Measurements from ENCODE around the gene GSAP. TPM values are rescaled to one million over a fixed set of nuclear protein-coding genes. Genes with fewer than 3 reads are reported as not detected.

GSAP gene
- total RNA-seq, 2 experiments from 2014 or later = 7.8 to 8.7 TPM

DNA sequence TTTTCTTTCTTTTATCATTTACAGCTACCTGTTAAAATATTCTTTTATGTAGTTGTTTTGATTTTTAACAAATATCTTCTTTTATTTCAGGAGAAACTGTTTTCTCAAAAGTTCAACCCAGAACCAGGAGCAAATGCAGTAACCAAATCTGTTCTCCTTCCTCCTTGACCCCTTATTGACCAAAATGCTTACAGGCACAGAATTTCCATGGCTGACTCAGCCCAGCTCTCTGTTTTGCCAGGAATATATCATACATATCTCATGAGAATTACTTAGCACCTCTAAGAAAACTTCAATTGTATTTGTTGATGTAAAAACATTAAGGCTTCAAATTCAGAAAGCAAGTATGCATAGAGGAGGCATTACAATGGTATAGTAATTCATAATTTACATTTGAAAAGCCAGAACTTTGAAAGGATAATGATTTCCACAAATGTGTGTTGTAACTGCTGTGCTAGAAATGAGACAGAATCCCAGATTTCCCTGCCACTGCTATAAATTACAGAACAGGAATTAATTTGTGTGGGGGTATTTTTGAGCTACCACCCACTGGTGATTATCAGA lies 2.2 kb downstream of the GSAP start:
- DNase-seq = no peak
- CTCF ChIA-PET = interaction anchor here (0.5 to 1.5 kb wide), 5 partner anchors 13 to 120 kb away, joined by 3 to 4 read pairs (median 3); no protein-coding TSS in a partner anchor
- Mint-ChIP-seq H3K4me3 (no peak overlapping the region), H3K27ac (no peak overlapping the region), H3K36me3 (ENCODE audit: low read depth) (no peaks in the 10 kb centered on the region), H3K9me3 (no peaks in the 10 kb centered on the region), H3K4me1 (peaks cover 32% of the 10 kb centered on the region), H3K27me3 (peaks cover 27% of the 10 kb centered on the region)
- POLR2A ChIA-PET = no interaction called here

DNA sequence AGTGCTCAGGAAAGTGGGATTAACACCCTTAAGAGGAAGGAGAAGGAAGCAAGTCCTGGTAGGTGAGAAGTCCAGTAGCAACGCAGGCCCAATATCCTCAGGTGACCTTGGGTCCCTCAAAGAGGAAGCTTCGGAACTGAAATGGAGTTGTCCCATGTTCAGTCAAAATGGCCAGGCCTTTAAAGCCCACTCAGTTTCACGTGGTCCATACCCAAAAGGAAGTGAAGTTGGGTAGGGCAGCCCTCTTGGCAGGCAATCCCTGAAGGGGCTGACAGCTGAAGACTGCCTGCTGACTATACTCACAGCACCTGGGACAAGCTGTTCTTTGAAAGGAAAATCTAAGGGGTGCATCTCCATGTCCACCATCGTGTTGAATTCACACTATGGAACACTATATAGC lies 3.0 kb downstream of the GSAP start:
- CTCF ChIA-PET = interaction anchor here (1.3 to 1.5 kb wide), 2 partner anchors 14 to 39 kb away, joined by 3 to 4 read pairs; no protein-coding TSS in a partner anchor
- H3K27me3 Mint-ChIP-seq = peaks cover 25% of the 10 kb centered on the region

DNA sequence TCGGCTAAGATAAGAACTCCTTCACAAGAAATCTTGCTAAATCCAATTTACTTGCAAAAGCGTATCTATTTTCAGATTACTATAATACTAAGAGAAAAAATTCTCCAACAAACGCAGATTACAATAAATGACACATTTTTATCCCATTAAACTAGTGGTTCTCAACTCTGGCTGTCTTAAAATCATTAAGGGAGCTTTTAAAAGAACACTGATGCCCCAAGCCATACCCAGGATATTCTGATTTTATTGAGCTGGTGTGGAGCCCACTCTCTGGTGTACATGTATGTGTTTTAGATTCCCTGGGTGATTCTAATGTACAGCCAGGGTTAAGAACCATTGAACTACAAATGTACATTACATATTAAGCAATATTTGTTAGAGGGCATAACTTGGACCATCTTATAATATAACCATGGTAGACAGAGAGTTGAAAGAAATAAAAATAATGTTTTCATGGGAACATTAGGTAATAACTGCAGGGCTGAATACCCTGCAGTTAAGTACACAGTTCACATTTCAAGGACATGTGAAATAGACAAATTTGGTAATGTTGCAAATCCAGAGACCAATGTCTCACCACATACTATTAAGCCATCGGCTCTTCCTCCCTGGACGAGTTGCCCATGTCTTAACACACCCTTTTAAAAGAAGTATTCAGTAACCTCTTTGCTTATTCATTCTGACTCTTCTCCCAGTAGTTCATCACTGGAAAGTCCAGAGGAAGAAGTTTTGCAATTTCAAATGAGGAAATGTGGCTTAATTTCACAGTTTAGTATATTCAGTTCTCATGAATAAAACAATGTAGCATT lies 6.2 kb downstream of the GSAP start:
- Mint-ChIP-seq H3K4me3 (no peak overlapping the region), H3K27ac (no peak overlapping the region), H3K9me3 (no peaks in the 10 kb centered on the region), H3K36me3 (ENCODE audit: low read depth) (no peaks in the 10 kb centered on the region), H3K27me3 (peaks cover 14% of the 10 kb centered on the region), H3K4me1 (peaks cover 10% of the 10 kb centered on the region)
- CTCF ChIA-PET = no interaction called here
- POLR2A ChIA-PET = no interaction called here
- DNase-seq = no peak

More for the DNA sequence above, 3.0 kb downstream of the GSAP start:
- Mint-ChIP-seq H3K36me3 (ENCODE audit: low read depth) (no peaks in the 10 kb centered on the region), H3K4me1 (peaks cover 24% of the 10 kb centered on the region), H3K9me3 (no peaks in the 10 kb centered on the region), H3K4me3 (no peak overlapping the region), H3K27ac (no peak overlapping the region)
- POLR2A ChIA-PET = no interaction called here
- DNase-seq = no peak

DNA sequence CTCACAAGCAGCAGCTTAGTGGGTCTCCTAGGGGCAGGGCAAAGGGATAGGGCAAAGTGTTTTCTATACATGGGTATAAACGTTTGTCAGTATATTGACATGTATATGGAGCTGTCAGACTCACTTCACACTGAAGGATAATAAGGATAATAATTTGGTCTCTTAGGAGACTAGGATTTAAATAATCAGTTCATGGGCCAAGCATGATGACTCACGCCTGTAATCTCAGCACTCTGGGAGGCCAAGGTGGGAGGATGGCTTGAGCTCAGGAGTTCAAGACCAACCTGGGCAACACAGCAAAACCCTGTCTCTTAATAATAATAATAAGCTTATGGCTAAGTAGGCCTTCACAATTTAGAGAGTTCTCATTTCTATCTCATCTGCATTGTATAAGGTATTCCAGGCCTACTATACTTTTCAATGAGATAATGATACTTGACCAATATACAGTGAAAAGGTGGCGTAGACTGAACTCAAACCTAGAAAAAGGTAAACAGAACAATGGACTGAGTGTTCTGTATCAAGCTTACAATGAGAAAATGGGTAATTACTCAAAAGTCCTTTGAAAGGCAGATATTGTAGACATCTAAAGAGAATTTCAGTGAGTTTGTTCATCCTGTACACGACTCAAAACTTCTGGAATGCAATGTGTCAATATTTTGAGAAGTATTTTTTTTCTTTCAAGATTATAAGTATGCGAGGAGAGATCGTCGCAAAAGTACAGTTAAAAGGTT lies 7.0 kb downstream of the GSAP start:
- no peak overlapping the region for H3K27ac Mint-ChIP-seq
- DNase-seq = no peak
- peaks cover 9% of the 10 kb centered on the region for H3K27me3 Mint-ChIP-seq
- POLR2A ChIA-PET = no interaction called here
- no peak overlapping the region for H3K4me3 Mint-ChIP-seq
- peaks cover 6% of the 10 kb centered on the region for H3K4me1 Mint-ChIP-seq
- CTCF ChIA-PET = no interaction called here
- H3K9me3 Mint-ChIP-seq = no peaks in the 10 kb centered on the region
- H3K36me3 Mint-ChIP-seq (ENCODE audit: low read depth) = no peaks in the 10 kb centered on the region

DNA sequence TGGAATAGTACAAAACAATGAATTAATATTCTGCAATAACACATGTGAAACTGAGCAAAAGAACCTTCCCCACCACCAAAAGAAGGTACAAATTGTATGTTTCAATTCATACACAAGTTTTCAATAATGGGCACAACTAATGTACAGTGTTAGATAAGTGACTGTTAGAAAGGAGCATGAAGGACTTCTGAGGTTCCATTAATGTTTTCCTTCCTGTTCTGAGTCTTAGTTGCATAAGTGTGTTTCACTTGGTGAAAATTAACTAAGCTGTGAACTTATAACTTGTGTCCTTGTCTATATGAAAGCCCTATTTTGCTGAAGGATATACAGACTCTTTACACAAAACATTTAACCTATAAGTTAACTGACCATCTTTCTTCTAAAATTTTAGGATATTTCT lies 8.2 kb downstream of the GSAP start:
- peaks cover 2% of the 10 kb centered on the region for H3K4me1 Mint-ChIP-seq
- no peaks in the 10 kb centered on the region for H3K36me3 Mint-ChIP-seq (ENCODE audit: low read depth)
- no peaks in the 10 kb centered on the region for H3K9me3 Mint-ChIP-seq
- no peak overlapping the region for H3K27ac Mint-ChIP-seq
- ChIA-PET CTCF (interaction anchor here (0.6 kb wide), 1 partner anchor 9 kb away, joined by 4 read pairs; no protein-coding TSS in a partner anchor), POLR2A (no interaction called here)
- peaks cover 4% of the 10 kb centered on the region for H3K27me3 Mint-ChIP-seq
- no peak overlapping the region for H3K4me3 Mint-ChIP-seq
- no peak for DNase-seq

DNA sequence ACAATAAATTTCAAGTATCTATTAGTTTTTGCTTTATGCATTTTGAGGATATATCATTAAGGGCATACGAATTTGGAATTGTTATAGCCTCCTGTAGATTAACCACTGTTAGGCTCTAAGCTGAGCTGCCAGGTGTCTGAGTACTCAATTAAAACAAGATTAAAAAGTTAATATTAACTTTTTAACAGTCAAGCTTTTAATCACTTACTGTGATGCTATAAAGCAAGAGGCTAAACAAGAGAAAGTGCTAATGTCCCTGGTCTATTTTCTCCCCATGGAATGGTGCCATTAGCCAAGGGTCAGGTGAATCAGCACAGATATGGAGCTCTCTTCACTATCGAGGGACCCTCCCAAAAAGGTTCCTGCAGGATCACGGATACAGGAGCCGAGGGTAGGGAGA lies 9.7 kb downstream of the GSAP start:
- no peaks in the 10 kb centered on the region for H3K9me3 Mint-ChIP-seq
- no peak overlapping the region for H3K27ac Mint-ChIP-seq
- no peaks in the 10 kb centered on the region for H3K36me3 Mint-ChIP-seq (ENCODE audit: low read depth)
- ChIA-PET CTCF (interaction anchor here (0.6 kb wide), 1 partner anchor 65 kb away, joined by 4 read pairs; no protein-coding TSS in a partner anchor), POLR2A (no interaction called here)
- H3K27me3 Mint-ChIP-seq = peaks cover 1% of the 10 kb centered on the region
- H3K4me1 Mint-ChIP-seq = no peaks in the 10 kb centered on the region
- no peak for DNase-seq
- H3K4me3 Mint-ChIP-seq = no peak overlapping the region

DNA sequence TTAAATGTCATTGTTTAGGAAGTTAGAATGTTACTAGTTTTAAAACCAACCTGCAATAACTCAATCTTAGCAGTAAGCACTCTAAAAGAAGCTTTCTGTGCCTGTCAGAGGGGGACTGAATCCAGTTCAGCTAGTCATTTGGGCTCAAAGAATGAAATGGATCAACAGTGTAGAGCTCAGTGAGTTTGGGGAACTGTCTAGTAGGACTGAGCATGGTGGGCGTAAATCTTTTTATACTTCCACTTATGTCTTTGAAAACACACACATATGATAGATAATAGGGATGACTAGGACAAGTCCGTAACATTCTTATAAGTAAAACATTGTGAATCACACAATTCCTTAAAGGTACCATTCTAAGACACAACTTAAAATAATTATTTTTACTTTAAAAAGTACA lies 11.5 kb downstream of the GSAP start:
- H3K4me1 Mint-ChIP-seq = peaks cover 3% of the 10 kb centered on the region
- H3K27me3 Mint-ChIP-seq = peaks cover 1% of the 10 kb centered on the region
- H3K36me3 Mint-ChIP-seq (ENCODE audit: low read depth) = no peaks in the 10 kb centered on the region
- H3K27ac Mint-ChIP-seq = no peak overlapping the region
- H3K4me3 Mint-ChIP-seq = no peak overlapping the region
- CTCF ChIA-PET = no interaction called here
- H3K9me3 Mint-ChIP-seq = peaks cover 2% of the 10 kb centered on the region
- DNase-seq = no peak
- POLR2A ChIA-PET = no interaction called here

DNA sequence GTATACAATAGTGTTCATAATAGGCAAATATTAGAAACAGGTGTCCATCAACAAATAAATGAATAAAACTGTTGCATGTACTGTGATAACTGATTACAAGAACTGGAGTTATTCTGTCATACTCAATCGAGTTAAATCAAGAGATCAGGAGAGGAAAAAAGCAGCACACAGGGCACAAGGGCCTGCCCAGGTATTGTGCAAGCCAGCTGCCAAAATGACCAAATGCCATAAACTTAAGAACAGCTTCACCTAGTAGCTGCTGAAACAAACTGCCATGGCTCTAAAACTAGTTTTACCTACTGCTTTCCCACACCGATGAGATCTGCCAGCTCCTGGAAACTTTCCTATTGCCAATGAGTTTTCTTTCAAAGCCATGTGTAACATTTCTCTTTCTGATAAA lies 12.2 kb downstream of the GSAP start:
- POLR2A ChIA-PET = no interaction called here
- H3K4me1 Mint-ChIP-seq = peaks cover 3% of the 10 kb centered on the region
- peaks cover 2% of the 10 kb centered on the region for H3K9me3 Mint-ChIP-seq

DNA sequence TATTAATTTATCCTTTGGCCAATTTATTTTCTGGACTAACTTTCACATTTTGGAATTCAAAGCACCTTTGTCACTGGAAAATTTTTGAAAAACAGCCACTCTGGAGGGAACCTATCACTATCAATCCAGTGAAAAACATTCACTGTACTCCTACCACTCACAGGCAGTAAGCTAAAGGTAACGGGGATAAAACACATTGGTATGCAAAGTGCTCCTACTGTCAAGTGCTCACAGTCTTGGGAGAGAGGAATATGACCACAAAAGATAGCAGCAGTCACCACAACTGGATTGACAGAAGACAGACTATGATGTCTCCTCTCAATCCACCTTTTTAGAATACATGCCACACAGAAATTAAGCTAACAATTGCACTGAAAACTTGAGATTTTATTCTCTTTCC lies 13.3 kb downstream of the GSAP start:
- no peak for DNase-seq
- POLR2A ChIA-PET = no interaction called here
- no peaks in the 10 kb centered on the region for H3K36me3 Mint-ChIP-seq (ENCODE audit: low read depth)
- H3K4me3 Mint-ChIP-seq = no peak overlapping the region
- peaks cover 3% of the 10 kb centered on the region for H3K4me1 Mint-ChIP-seq
- H3K27me3 Mint-ChIP-seq = peaks cover 1% of the 10 kb centered on the region
- peaks cover 2% of the 10 kb centered on the region for H3K9me3 Mint-ChIP-seq
- H3K27ac Mint-ChIP-seq = no peak overlapping the region
- CTCF ChIA-PET = no interaction called here

More for the DNA sequence above, 12.2 kb downstream of the GSAP start:
- H3K36me3 Mint-ChIP-seq (ENCODE audit: low read depth) = no peaks in the 10 kb centered on the region
- peaks cover 1% of the 10 kb centered on the region for H3K27me3 Mint-ChIP-seq
- CTCF ChIA-PET = no interaction called here
- DNase-seq = no peak
- H3K4me3 Mint-ChIP-seq = no peak overlapping the region
- H3K27ac Mint-ChIP-seq = no peak overlapping the region

DNA sequence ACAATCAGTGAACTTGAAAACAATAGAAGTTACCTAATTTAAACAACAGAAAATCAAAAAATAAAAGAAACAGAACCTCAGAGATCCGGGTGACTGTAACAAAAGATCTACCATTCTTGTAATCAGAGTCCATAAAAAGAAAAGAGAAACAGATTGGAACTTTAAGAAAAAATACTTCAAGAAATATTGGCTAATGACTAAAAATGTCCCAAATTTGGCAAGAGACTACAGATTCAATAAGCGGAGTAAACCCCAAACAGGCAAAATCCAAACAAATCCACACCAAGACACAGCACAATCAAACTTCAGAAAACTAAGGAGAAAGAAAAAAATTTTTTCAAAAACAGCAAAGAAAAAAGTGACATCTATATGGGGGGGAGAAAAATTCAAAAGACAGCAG lies 15.1 kb downstream of the GSAP start:
- POLR2A ChIA-PET = no interaction called here
- Mint-ChIP-seq H3K36me3 (ENCODE audit: low read depth) (no peaks in the 10 kb centered on the region), H3K4me1 (peaks cover 3% of the 10 kb centered on the region), H3K9me3 (peaks cover 2% of the 10 kb centered on the region), H3K27ac (no peak overlapping the region), H3K4me3 (no peak overlapping the region), H3K27me3 (peaks cover 1% of the 10 kb centered on the region)
- no peak for DNase-seq
- CTCF ChIA-PET = no interaction called here

DNA sequence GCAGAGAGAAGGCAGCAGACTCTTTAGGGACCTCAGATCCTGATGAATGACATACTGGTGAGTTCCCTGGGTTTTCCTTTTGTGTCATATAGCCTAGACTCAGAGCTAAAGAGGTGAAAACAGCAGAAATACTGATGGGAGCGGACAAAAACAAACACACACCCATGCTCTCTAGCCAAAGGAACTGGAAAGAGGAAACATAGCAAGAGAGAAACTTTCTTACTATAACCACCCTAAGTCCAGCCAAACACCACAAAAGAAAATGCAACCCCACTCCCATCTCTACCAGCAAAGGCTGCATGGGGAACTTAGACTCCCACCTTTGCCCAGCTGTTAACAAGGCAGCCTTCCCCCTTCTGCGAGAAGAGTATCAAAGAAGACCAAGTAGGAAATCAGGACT lies 16.3 kb downstream of the GSAP start:
- DNase-seq = no peak
- Mint-ChIP-seq H3K27ac (no peak overlapping the region), H3K9me3 (peaks cover 2% of the 10 kb centered on the region), H3K4me1 (peaks cover 3% of the 10 kb centered on the region), H3K4me3 (no peak overlapping the region), H3K27me3 (no peaks in the 10 kb centered on the region), H3K36me3 (ENCODE audit: low read depth) (no peaks in the 10 kb centered on the region)
- CTCF ChIA-PET = interaction anchor here (1.5 kb wide), 1 partner anchor 8 kb away, joined by 4 read pairs; no protein-coding TSS in a partner anchor
- POLR2A ChIA-PET = no interaction called here

DNA sequence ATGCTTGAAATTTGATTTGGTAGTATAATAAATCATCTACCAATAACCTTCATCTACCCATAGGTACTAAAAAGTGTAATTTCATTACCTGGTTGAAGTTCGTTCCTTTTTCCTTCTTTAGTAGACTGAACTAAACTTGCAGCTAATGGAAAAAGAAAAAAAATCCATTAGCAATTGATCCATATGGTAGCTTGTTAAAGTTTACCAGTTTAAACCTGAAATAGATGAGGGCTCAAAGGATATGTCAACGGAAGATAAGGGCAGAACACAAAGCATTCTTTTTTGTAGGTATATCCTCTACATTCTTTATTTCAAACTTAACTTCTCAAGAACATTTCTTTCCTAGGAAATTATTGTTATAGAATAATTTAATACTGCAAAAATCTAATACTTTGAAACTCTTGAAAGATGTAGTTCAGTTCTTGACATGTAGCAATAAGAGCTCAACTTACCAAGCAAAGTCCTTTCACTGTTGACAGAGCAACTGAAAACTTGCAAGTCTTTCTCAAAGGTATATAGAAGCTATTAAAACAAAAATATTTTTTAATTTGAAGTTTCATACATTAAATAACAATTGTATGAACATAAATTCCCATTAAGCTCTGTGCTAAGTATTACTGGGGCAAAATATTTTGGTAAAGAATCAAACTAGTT lies 19.1 kb downstream of the GSAP start:
- H3K36me3 Mint-ChIP-seq (ENCODE audit: low read depth) = peaks cover 5% of the 10 kb centered on the region
- no peak overlapping the region for H3K27ac Mint-ChIP-seq
- H3K27me3 Mint-ChIP-seq = no peaks in the 10 kb centered on the region
- ChIA-PET POLR2A (interaction anchor here (1.1 kb wide), 1 partner anchor 19 kb away, joined by 4 read pairs; the partner anchor contains the start of gene GSAP), CTCF (interaction anchor here (0.6 to 1.4 kb wide), 3 partner anchors 12 to 25 kb away, joined by 3 to 4 read pairs (median 3); no protein-coding TSS in a partner anchor)
- peaks cover 2% of the 10 kb centered on the region for H3K9me3 Mint-ChIP-seq
- H3K4me3 Mint-ChIP-seq = no peak overlapping the region
- DNase-seq = no peak
- H3K4me1 Mint-ChIP-seq = peaks cover 21% of the 10 kb centered on the region

DNA sequence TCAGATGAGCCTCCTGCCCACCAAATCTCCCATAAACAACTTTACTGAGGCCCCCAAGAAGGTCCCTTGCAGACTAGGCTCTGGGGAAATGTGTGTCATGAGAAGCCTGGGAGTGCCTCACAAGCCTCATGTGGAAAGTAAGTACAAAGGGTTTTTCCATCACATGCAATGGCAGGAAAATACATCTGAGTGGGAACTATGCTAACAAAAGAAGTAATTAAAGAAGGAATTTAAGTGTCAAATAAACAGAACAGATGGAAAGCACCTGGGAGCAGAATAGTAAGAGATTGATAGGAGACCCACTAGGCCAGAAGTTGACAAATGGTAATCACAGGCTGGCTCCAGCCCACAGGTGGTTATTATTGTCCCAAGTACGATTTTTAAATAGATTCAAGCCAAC lies 20.5 kb downstream of the GSAP start:
- H3K9me3 Mint-ChIP-seq = peaks cover 2% of the 10 kb centered on the region
- ChIA-PET POLR2A (no interaction called here), CTCF (no interaction called here)
- H3K27ac Mint-ChIP-seq = no peak overlapping the region
- no peaks in the 10 kb centered on the region for H3K27me3 Mint-ChIP-seq
- no peak overlapping the region for H3K4me3 Mint-ChIP-seq
- peaks cover 7% of the 10 kb centered on the region for H3K36me3 Mint-ChIP-seq (ENCODE audit: low read depth)
- H3K4me1 Mint-ChIP-seq = peaks cover 22% of the 10 kb centered on the region
- no peak for DNase-seq
